NCI-H446 treated with DMSO at 0.1 percent for 48 hours (cell line): ENCODE measurements around the gene C3orf22.
A peak's percentile ranks its signal among the peaks of the same experiment; 100 is the strongest.

ENCODE experiments used
- DNase-seq: peaks from one replicate; lab custom pipeline; 2025; lab: John Stamatoyannopoulos, UW

The C3orf22 gene

GRCh38 chr3:126512916-126513650 is 45.6 kb downstream of the C3orf22 start:
- DNase-seq = no peak

- DNase-seq = no peak
Observed at GRCh38 chr3:126512026-126512425, 46.7 kb downstream of the C3orf22 start.

GRCh38 chr3:126511291-126511690 is 47.4 kb downstream of the C3orf22 start:
- no peak for DNase-seq

- no peak for DNase-seq
Observed at GRCh38 chr3:126510308-126510910, 48.3 kb downstream of the C3orf22 start.

- DNase-seq = peak; percentile 71
Observed at GRCh38 chr3:126509597-126510307, 49.0 kb downstream of the C3orf22 start.

- no peak for DNase-seq
Observed at GRCh38 chr3:126508564-126508964, 50.2 kb downstream of the C3orf22 start.

- DNase-seq = no peak
Observed at GRCh38 chr3:126507886-126508285, 50.8 kb downstream of the C3orf22 start.

GRCh38 chr3:126503701-126504100 is 55.0 kb downstream of the C3orf22 start:
- no peak for DNase-seq

GRCh38 chr3:126502656-126503055 is 56.1 kb downstream of the C3orf22 start:
- no peak for DNase-seq

GRCh38 chr3:126501736-126502135 is 57.0 kb downstream of the C3orf22 start:
- no peak for DNase-seq

- DNase-seq = no peak
Observed at GRCh38 chr3:126501054-126501453, 57.7 kb downstream of the C3orf22 start.

- no peak for DNase-seq
Observed at GRCh38 chr3:126500016-126500415, 58.7 kb downstream of the C3orf22 start.
